22Rv1 (cell line): ENCODE measurements around the gene COIL.

Source experiments
- ZFX ChIP-seq: fragments of 450-650 bp; IDR thresholded peaks from 2 replicates; pipeline ENCODE4 v1.6.1; 2017; ENCODE audit warnings: antibody characterized with exemption, borderline replicate concordance
- TF ChIP-seq, protein P1 (sequence below): fragments of 450-650 bp; IDR thresholded peaks from 2 replicates; pipeline ENCODE4 v1.5.1; 2017; ENCODE audit warnings: mild to moderate bottlenecking

- TF ChIP-seq, protein P1, sequence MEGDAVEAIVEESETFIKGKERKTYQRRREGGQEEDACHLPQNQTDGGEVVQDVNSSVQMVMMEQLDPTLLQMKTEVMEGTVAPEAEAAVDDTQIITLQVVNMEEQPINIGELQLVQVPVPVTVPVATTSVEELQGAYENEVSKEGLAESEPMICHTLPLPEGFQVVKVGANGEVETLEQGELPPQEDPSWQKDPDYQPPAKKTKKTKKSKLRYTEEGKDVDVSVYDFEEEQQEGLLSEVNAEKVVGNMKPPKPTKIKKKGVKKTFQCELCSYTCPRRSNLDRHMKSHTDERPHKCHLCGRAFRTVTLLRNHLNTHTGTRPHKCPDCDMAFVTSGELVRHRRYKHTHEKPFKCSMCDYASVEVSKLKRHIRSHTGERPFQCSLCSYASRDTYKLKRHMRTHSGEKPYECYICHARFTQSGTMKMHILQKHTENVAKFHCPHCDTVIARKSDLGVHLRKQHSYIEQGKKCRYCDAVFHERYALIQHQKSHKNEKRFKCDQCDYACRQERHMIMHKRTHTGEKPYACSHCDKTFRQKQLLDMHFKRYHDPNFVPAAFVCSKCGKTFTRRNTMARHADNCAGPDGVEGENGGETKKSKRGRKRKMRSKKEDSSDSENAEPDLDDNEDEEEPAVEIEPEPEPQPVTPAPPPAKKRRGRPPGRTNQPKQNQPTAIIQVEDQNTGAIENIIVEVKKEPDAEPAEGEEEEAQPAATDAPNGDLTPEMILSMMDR: no peak
- no peak for TF ChIP-seq ZFX
These were observed 41.1 kb downstream of the COIL start for GRCh38 chr17:56919717-56920116.
